Stimulated activated CD8-positive, alpha-beta memory T cell treated with anti-CD3 and anti-CD28 coated beads, Interleukin-15, amount 100 ng/mL, for 48 hours (primary cell): ENCODE measurements around the gene CALML4.
"Not testable (repeated sequence)": the region's sequence is repeated elsewhere in the genome, so short reads cannot be mapped to it uniquely, and the experiment has no call there.

Experiments
- DNase-seq, 2 donors: peaks; one replicate each; pipeline ENCODE4 v3.0.0-alpha.2; 2020; ENCODE audit warnings: low read depth in 2 of 2

CALML4 gene

GRCh38 chr15:68224546-68225250 lies 19.6 kb upstream of the CALML4 start:
- no peak for DNase-seq

GRCh38 chr15:68224108-68224507 lies 19.0 kb upstream of the CALML4 start:
- no peak for DNase-seq

- DNase-seq: no peak
Measured at GRCh38 chr15:68223171-68223570, 18.0 kb upstream of the CALML4 start.

- not testable (repeated sequence) for DNase-seq
Measured at GRCh38 chr15:68222432-68222743, 17.3 kb upstream of the CALML4 start.

- DNase-seq: not testable (repeated sequence)
Measured at GRCh38 chr15:68221530-68222431, 16.6 kb upstream of the CALML4 start.

DNA sequence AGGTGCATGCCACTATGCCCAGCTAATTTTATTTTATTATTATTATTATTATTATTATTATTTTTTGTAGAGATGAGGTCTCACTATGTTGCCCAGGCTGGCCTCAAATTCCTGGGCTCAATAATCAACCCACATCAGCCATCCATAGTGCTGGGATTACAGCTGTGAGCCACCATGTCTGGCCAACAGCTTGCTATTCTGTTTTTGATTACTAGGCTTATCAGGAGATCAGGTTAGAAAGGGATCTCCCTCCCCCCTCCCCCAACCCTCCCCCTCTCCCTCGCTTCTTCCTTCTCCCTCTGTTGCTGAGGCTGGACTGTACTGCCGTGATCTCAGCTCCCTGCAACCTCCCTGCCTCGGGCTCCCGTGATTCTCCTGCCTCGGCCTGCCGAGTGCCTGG lies 15.8 kb upstream of the CALML4 start:
- DNase-seq: no peak

GRCh38 chr15:68220489-68220888 lies 15.4 kb upstream of the CALML4 start:
- no peak for DNase-seq

DNA sequence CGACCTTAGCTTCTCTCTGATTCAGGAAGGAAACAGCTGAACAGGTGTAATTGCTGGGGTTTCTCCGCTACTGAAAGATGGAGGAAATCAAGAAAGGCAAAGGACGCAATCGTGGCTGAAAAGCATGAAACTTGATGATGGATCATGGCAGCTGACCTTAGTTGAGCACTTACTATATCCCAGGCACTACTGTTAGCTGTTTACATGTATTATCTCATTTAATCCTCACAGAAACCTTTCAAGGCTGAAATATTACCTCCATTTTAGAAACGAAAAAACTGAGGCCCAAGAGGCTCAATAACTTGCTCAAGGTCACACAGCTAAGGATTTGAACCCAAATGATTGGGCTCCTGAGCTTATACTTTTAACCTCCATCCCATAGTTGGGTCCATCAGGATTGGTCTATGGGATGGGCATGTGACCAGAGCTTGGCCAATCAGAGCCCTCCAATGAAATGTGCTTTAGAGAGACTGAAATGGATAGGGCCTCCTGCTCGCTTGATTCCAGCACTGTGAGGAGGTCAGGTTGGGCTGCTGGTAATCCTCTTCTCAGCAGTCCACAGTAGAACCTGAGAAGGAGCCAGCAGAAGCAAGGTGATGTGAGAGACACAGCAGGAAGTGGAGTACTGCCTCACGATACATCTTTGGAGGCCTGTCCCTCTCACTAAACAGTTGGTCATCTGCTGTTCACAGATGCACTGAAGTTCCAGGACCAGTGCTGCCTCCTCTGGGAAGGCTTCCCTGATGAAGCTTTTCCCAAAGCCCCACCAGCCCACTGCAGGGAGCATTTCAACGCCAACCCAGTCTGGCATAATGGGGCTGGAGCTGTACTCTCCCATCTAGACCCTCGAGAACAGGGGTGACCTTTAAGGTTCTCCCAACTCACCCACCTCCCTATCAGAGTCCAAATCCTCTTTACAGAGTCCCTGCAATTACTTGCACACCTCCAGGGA lies 14.0 kb upstream of the CALML4 start:
- DNase-seq: no peak

- DNase-seq: no peak
Measured at GRCh38 chr15:68218331-68218730, 13.2 kb upstream of the CALML4 start.

DNA sequence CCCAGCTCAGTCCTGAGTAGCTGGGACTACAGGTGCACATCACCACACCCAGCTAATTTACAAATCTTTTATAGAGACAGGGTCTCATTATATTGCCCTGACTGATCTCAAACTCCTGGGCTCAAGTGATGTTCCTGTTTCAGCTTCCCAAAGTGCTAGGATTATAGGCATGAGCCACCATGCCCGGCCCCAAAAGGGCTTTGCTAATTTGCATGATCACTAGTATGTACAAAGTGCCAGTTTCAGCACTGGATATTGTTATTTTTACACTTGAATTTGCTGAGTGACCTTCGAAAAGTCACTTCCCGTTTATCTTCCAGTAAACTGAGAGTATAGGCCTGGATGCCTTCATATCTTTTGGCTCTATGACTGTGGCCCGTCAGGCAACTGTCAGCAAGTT lies 12.2 kb upstream of the CALML4 start:
- no peak for DNase-seq

- no peak for DNase-seq
Measured at GRCh38 chr15:68214838-68215254, 9.7 kb upstream of the CALML4 start.

DNA sequence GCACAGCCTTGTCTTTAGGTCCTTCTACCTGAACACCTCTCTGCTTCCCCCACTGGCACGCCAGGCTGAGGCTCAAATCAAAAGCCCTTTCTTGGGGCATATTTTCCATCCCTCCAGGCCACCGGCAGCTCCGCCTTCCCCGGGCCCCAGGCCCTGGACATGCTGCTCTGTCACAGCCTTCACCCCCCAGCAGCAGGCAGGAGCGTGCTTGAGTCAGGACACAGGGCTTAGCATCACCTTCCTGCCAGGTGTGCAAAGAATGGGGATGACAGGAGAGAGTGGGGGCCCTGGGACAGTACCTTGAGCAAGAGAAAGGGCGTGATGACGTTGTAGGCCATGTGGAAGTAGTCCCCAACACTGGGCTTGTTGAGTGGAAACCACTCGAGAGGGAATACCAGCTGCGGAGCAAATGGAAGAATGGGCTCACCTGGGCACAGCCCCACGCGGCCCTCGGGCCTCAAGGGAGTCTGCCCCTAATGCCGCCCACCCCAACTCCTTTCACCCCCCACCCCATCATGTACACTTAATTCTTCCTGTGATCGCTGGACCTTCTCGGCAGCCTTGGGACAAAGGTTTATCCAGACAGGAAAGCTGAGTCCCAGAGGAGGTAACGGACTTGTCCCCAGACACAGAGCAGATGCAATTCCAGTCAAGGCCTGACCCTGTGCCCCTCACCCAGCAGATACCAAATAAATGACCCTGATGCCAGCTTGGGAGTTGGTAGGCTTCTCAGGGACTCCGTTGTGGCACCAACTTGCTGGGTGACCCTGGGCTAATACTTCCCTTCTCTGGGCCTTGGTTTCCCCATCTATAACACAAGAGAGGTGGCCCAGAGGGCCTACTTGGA lies 9.1 kb upstream of the CALML4 start:
- DNase-seq: no peak

- not testable (repeated sequence) for DNase-seq
Measured at GRCh38 chr15:68213491-68213845, 8.3 kb upstream of the CALML4 start.

- DNase-seq: no peak
Measured at GRCh38 chr15:68211656-68212320, 6.7 kb upstream of the CALML4 start.

- DNase-seq: peak; percentile 25
Measured at GRCh38 chr15:68210821-68211655, 5.9 kb upstream of the CALML4 start.

GRCh38 chr15:68210409-68210756 lies 5.3 kb upstream of the CALML4 start:
- DNase-seq: no peak

DNA sequence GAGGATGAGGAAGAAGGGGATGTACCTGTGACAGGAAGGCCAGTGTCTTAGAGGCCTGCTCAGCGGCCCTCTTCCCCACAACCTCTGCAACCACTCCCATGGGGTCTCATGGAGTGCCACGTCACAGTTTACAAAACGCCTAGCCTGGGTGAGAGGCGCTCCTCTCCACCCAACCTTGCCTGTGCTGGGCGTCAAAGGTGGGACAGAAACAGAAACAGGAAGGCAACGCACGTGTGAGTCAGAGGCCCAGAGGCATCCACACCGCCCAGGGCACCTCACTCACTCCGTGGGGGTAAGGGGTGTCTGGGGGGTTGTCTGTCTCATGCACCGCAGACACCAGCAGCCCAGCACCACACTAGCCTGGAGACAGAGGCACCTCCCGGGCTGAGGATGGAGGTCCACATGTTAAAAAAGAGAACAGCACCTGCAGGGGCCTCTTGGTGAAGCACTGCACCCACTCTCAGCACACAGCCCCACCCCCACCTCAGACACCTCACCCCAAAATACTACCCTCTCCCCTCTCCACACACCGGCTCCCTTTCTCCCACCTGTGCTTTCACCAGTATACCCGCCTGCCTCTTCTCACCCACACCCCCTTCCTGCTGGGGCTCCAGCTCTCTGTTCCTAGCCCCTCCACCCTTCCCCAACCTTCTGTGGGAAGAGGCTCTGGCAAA lies 4.7 kb upstream of the CALML4 start:
- peak; percentile 15 to 37 for DNase-seq

GRCh38 chr15:68209272-68209671 lies 4.1 kb upstream of the CALML4 start:
- no peak for DNase-seq

DNA sequence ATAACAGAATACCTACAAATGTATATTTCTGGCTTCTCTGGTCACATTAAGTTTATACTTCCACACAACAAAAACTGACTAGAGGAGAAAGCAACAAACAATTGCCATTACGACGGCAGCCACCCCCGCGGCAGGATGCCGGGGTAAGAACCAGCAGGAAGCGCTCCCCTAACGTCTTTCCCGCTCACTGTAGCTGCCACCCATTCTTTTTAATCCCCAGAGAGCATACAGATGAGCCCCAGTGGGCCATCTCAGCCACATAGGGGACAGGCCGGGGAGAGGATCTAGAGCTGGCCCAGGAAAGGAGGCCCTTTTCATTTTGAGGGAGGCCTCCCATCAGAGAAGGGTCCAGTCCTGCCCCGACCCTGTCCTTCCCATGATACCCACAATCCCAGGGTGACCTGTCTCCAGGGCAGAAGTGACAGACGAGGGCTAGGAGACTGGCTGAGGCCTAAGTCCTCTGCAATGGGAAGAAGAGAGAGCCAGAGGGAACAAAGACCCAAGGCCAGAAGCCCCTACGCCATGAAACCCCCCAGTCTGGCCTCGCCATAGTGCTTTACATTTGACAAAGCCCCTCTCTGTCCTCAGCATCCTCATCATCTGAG lies 3.6 kb upstream of the CALML4 start:
- DNase-seq: no peak
